H1 (cell line): Measurements from ENCODE around the gene LSM3. TPM values are rescaled to one million over a fixed set of nuclear protein-coding genes. Genes with fewer than 3 reads are reported as not detected.

Experiments used
- CTCF ChIA-PET: fragments of 300-600 bp; sonication (Branson Sonifier 250); formaldehyde crosslinking; loops from one replicate; lab custom pipeline; 2021; ENCODE audit not compliant: partially characterized antibody; lab: Charles Lee
- POLR2A ChIA-PET: fragments of 300-600 bp; sonication (Branson Sonifier 250); formaldehyde crosslinking; loops from one replicate; lab custom pipeline; 2021; ENCODE audit warnings: inconsistent platforms; ENCODE audit not compliant: partially characterized antibody; lab: Charles Lee
- DNase-seq, 2 experiments: peaks; one replicate each; pipeline versions ENCODE4 v3.0.0 to v3.0.0-alpha.2; 2010 to 2022; ENCODE audit warnings: low spot score in 2 of 2, low read depth in 1 of 2, mixed read lengths in 1 of 2
- FAIRE-seq: peaks from 2 replicates; lab custom pipeline; 2011; peaks lifted over from hg19 to GRCh38; lab: Jason Lieb, UNC
- H2AFZ ChIP-seq: 2 replicates; pipeline ENCODE4 v1.8.1; 2012; ENCODE audit warnings: low read length, inconsistent platforms
- H2AK5ac ChIP-seq: 2 replicates; pipeline ENCODE4 v1.6.1; 2013; ENCODE audit warnings: low read depth, low read length
- H2BK120ac ChIP-seq: replicated peaks from 2 replicates; pipeline ENCODE3; 2013; ENCODE audit warnings: low read depth, low read length, inconsistent platforms
- H2BK12ac ChIP-seq: 2 replicates; pipeline ENCODE4 v1.6.1; 2013; ENCODE audit warnings: low read depth, low read length
- H2BK15ac ChIP-seq: 2 replicates; pipeline ENCODE4 v1.6.1; 2013; ENCODE audit warnings: low read length
- H2BK20ac ChIP-seq: 2 replicates; pipeline ENCODE4 v1.6.1; 2013; ENCODE audit warnings: low read length
- H2BK5ac ChIP-seq: 2 replicates; pipeline ENCODE4 v1.6.1; 2013; ENCODE audit warnings: low read depth, low read length
- H3K14ac ChIP-seq: 2 replicates; pipeline ENCODE4 v1.6.1; 2013; ENCODE audit warnings: inconsistent platforms; ENCODE audit not compliant: insufficient read length
- H3K18ac ChIP-seq: 2 replicates; pipeline ENCODE4 v1.6.1; 2013; ENCODE audit warnings: low read length; ENCODE audit errors: extremely low read depth
- H3K23ac ChIP-seq: 2 replicates; pipeline ENCODE4 v1.6.1; 2013; ENCODE audit warnings: inconsistent platforms; ENCODE audit not compliant: insufficient read length
- H3K23me2 ChIP-seq: 2 replicates; pipeline ENCODE4 v1.6.1; 2013; ENCODE audit warnings: low read depth, low read length
- H3K27ac ChIP-seq: 2 replicates; pipeline ENCODE4 v1.6.1; 2011; ENCODE audit warnings: low read depth, low read length, inconsistent platforms
- H3K27me3 ChIP-seq, 4 experiments: replicated peaks in 1 of 4; 1 replicate in 1 of 4; 2 replicates in 3 of 4; pipeline versions ENCODE4 v1.6.1 to v1.8.1; 2011 to 2013; ENCODE audit warnings: low read length in 3 of 4, mild to moderate bottlenecking in 3 of 4, inconsistent platforms in 2 of 4, mixed read lengths in 2 of 4, moderate library complexity in 1 of 4; ENCODE audit not compliant: control insufficient read depth in 3 of 4, insufficient read depth in 3 of 4; ENCODE audit errors: extremely low read depth in 1 of 4
- H3K36me3 ChIP-seq, 4 experiments: 2 replicates each; pipeline versions ENCODE4 v1.6.1 to v1.8.1; 2011 to 2013; ENCODE audit warnings: mild to moderate bottlenecking in 4 of 4, low read length in 3 of 4, moderate library complexity in 2 of 4, control low read depth in 1 of 4, inconsistent platforms in 1 of 4; ENCODE audit not compliant: insufficient read depth in 4 of 4, control insufficient read depth in 2 of 4
- H3K4ac ChIP-seq: replicated peaks from 2 replicates; pipeline ENCODE3; 2013; ENCODE audit warnings: low read length, low read depth, mixed read lengths, inconsistent platforms; ENCODE audit not compliant: insufficient read length
- H3K4me1 ChIP-seq, 4 experiments: replicated peaks in 1 of 4; 1 replicate in 1 of 4; 2 replicates in 3 of 4; pipeline versions ENCODE4 v1.6.1 to v1.8.1; 2011 to 2013; ENCODE audit warnings: low read length in 3 of 4, inconsistent platforms in 2 of 4, mixed read lengths in 1 of 4; ENCODE audit not compliant: insufficient read depth in 4 of 4, control insufficient read depth in 3 of 4
- H3K4me2 ChIP-seq, 2 experiments: 2 replicates each; pipeline versions ENCODE4 v1.6.1 to v1.8.1; 2011 to 2013; ENCODE audit warnings: low read depth in 2 of 2, low read length in 2 of 2, control low read depth in 1 of 2, inconsistent platforms in 1 of 2, mild to moderate bottlenecking in 1 of 2; ENCODE audit not compliant: insufficient read depth in 1 of 2
- H3K4me3 ChIP-seq, 4 experiments: fragments of 200-600, 300-600 bp in 1 of 4; sonication (generic), shearing (Covaris generic), sonication (Bioruptor Twin) in 1 of 4; 2 replicates each; pipeline versions ENCODE4 v1.5.1 to v1.8.1; 2011 to 2016; ENCODE audit warnings: low read length in 4 of 4, low read depth in 3 of 4, control low read depth in 2 of 4, inconsistent platforms in 2 of 4, mild to moderate bottlenecking in 2 of 4, mixed read lengths in 1 of 4, moderate library complexity in 1 of 4; ENCODE audit not compliant: insufficient read depth in 2 of 4; ENCODE audit errors: extremely low read depth in 1 of 4
- H3K56ac ChIP-seq: replicated peaks from 2 replicates; pipeline ENCODE3; 2013; ENCODE audit warnings: low read depth, mild to moderate bottlenecking, mixed read lengths, low read length, inconsistent platforms; ENCODE audit not compliant: insufficient read length
- H3K79me1 ChIP-seq: 2 replicates; pipeline ENCODE4 v1.6.1; 2013; ENCODE audit warnings: low read depth, low read length, control low read depth
- H3K79me2 ChIP-seq, 2 experiments: 2 replicates each; pipeline versions ENCODE4 v1.6.1 to v1.8.1; 2012 to 2013; ENCODE audit warnings: low read length in 2 of 2, mild to moderate bottlenecking in 2 of 2, inconsistent platforms in 1 of 2; ENCODE audit not compliant: insufficient read depth in 2 of 2, control insufficient read depth in 1 of 2
- H3K9ac ChIP-seq, 4 experiments: replicated peaks in 1 of 4; 1 replicate in 1 of 4; 2 replicates in 3 of 4; pipeline versions ENCODE4 v1.6.1 to v1.8.1; 2011 to 2013; ENCODE audit warnings: low read depth in 3 of 4, low read length in 3 of 4, control low read depth in 2 of 4, mild to moderate bottlenecking in 2 of 4, moderate library complexity in 2 of 4, inconsistent platforms in 1 of 4; ENCODE audit errors: extremely low read depth in 1 of 4
- H3K9me3 ChIP-seq, 2 experiments: 2 replicates each; pipeline versions ENCODE4 v1.6.1 to v1.8.1; 2012 to 2013; ENCODE audit warnings: mild to moderate bottlenecking in 2 of 2, moderate library complexity in 2 of 2, control low read depth in 1 of 2, inconsistent platforms in 1 of 2, low read depth in 1 of 2, low read length in 1 of 2, mixed read lengths in 1 of 2; ENCODE audit not compliant: insufficient read depth in 2 of 2
- H4K20me1 ChIP-seq, 2 experiments: replicated peaks in 1 of 2; 2 replicates each; pipeline versions ENCODE3 to v1.8.1; 2011 to 2013; ENCODE audit warnings: inconsistent platforms in 2 of 2, low read length in 2 of 2, mild to moderate bottlenecking in 1 of 2; ENCODE audit not compliant: insufficient read depth in 2 of 2, control insufficient read depth in 1 of 2
- H4K5ac ChIP-seq: 2 replicates; pipeline ENCODE4 v1.6.1; 2013; ENCODE audit warnings: low read length, low read depth, mixed read lengths, inconsistent platforms; ENCODE audit not compliant: insufficient read length
- H4K8ac ChIP-seq: 2 replicates; pipeline ENCODE4 v1.8.0; 2013; ENCODE audit warnings: mild to moderate bottlenecking, moderate library complexity, low read length, inconsistent platforms; ENCODE audit not compliant: insufficient read depth; ENCODE audit errors: extremely low read depth
- H4K91ac ChIP-seq: replicated peaks from 2 replicates; pipeline ENCODE3; 2013; ENCODE audit warnings: low read length, mixed read lengths, inconsistent platforms; ENCODE audit not compliant: insufficient read length
- CTCF ChIP-seq, 3 experiments: IDR thresholded peaks; 1 replicate in 2 of 3; 2 replicates in 1 of 3; pipeline versions ENCODE4 v1.5.1 to v1.6.1; 2011; ENCODE audit warnings: low read length in 3 of 3, mild to moderate bottlenecking in 3 of 3, inconsistent platforms in 2 of 3, low read depth in 1 of 3, moderate library complexity in 1 of 3; ENCODE audit not compliant: insufficient read depth in 1 of 3; ENCODE audit errors: control extremely low read depth in 1 of 3
- FOSL1 ChIP-seq: IDR thresholded peaks from 2 replicates; pipeline ENCODE4 v1.6.1; 2011; ENCODE audit warnings: mild to moderate bottlenecking, low read depth, low read length, moderate library complexity; ENCODE audit not compliant: insufficient read depth
- WGBS, 2 experiments: shearing (Covaris generic) in 1 of 2; methylation state at CpG; one replicate each; pipeline versions ENCODE4 v1.1.6 to v1.1.7; 2013 to 2015; ENCODE audit warnings: low lambda C conversion rate in 2 of 2, mixed read lengths in 2 of 2, inconsistent platforms in 1 of 2, low coverage in 1 of 2, missing lambda C conversion rate in 1 of 2; ENCODE audit not compliant: insufficient replicate concordance in 2 of 2, insufficient coverage in 1 of 2, insufficient read length in 1 of 2; ENCODE audit errors: extremely low coverage in 1 of 2, missing lambda C conversion rate in 1 of 2; 5-methylcytosine and 5-hydroxymethylcytosine counted together
- polyA plus RNA-seq, 7 experiments: library from polyadenylated mRNA; depleted of rRNA in 3 of 7; stranded (reverse) in 5 of 7; unstranded in 2 of 7; fragments of >200 nt in 5 of 7; fragments of 200-250 nt in 2 of 7; gene quantifications; 1 replicate in 5 of 7; 2 replicates in 1 of 7; 4 replicates in 1 of 7; pipeline versions ENCODE4 v1.2.1 to v1.2.3, GENCODE V29; 2011 to 2013; ENCODE audit warnings: missing spikeins in 2 of 7, mixed read lengths in 2 of 7
- total RNA-seq: library from RNA; stranded (reverse); fragmentation: NEBNext Ultra II Directional; extraction: Animal tissue kit (Norgen Biotek cat#: 25700); gene quantifications from 2 replicates; pipeline ENCODE4 v1.2.1, GENCODE V29; 2021
- TF ChIP-seq, protein P1 (sequence below): IDR thresholded peaks from 2 replicates; pipeline ENCODE4 v1.6.1; 2012; ENCODE audit warnings: inconsistent platforms

Gene LSM3
- total and polyA plus RNA-seq, 2 of the 8 experiments (the other 6 are each of a cell fraction or from before 2014, with no cell fraction given): 7.1 to 25.4 TPM

DNA sequence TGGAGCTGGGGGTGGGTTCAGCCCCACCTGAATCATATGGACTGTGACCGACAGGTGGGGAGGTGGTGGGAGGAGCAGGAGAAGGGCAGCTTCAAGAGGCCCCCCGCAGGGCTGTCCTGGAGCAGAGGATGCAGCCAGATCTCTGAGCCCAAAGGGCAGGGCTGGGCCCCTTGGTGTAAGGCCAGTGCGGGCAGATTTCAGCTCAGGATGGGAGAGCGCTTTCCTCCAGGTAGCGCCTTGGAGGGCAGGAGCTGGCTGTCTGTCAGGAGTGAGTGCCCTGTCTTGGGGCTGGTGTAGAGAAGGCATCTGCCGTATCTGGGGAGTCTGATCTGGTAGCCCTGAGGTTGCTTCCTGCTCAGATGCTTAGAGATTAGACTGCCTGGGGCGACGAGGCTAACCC is 46.5 kb upstream of the LSM3 start:
- no peak overlapping the region for H3K56ac ChIP-seq
- H3K4me3 ChIP-seq: no peak overlapping the region
- no peak overlapping the region for H4K8ac ChIP-seq
- H3K79me2 ChIP-seq: peaks cover 3 to 11% of the 10 kb centered on the region in 2 experiments; a peak in 2 of 4 replicates
- no peak overlapping the region for H3K18ac ChIP-seq
- no peak overlapping the region for H2BK20ac ChIP-seq
- H3K4me1 ChIP-seq: no peaks in the 10 kb centered on the region
- H2BK5ac ChIP-seq: no peak overlapping the region
- no peak overlapping the region for H2BK12ac ChIP-seq
- CTCF ChIA-PET: interaction anchor here (1.5 kb wide), 1 partner anchor 14 kb away, joined by 4 read pairs; no protein-coding TSS in a partner anchor
- no peaks in the 10 kb centered on the region for H3K27me3 ChIP-seq
- H3K36me3 ChIP-seq: peaks cover 12 to 42% (median 30%) of the 10 kb centered on the region in 4 experiments
- no peak overlapping the region for H4K91ac ChIP-seq
- TF ChIP-seq FOSL1: no peak
- TF ChIP-seq CTCF (IDR thresholded peaks at IDR 0.05; ENCODE audit: control extremely low read depth in 1 of 3, insufficient read depth in 1 of 3, low read depth in 1 of 3, low read length in 3 of 3): no peak
- TF ChIP-seq, protein P1, sequence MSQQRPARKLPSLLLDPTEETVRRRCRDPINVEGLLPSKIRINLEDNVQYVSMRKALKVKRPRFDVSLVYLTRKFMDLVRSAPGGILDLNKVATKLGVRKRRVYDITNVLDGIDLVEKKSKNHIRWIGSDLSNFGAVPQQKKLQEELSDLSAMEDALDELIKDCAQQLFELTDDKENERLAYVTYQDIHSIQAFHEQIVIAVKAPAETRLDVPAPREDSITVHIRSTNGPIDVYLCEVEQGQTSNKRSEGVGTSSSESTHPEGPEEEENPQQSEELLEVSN: no peak
- TF ChIP-seq, all 59 proteins: peak for 0
- Histone ChIP-seq H3K14ac (no peak overlapping the region), H2BK15ac (no peak overlapping the region), H2AFZ (no peak overlapping the region), H3K9me3 (no peaks in the 10 kb centered on the region), H3K4ac (no peak overlapping the region), H3K4me2 (no peak overlapping the region), H3K23me2 (no peaks in the 10 kb centered on the region), H3K23ac (no peak overlapping the region), H3K9ac (no peak overlapping the region), H2AK5ac (no peak overlapping the region), H2BK120ac (no peak overlapping the region), H3K79me1 (peaks cover 2% of the 10 kb centered on the region; the same call in 1 of the 2 replicates), H4K5ac (no peak overlapping the region), H3K27ac (no peak overlapping the region), H4K20me1 (peaks cover 0 to 10% of the 10 kb centered on the region in 2 experiments)
- DNase-seq (no peak), FAIRE-seq (no peak)
- POLR2A ChIA-PET: interaction anchor here (2.3 kb wide), 1 partner anchor 13 kb away, joined by 7 read pairs; no protein-coding TSS in a partner anchor
- 82% methylated on average over 7 of the region's 8 CpGs; no CpG with 5 or more reads in 1 of the 2 experiments for WGBS, 2 experiments
